Raji (cell line): ENCODE data around the gene SLC16A5.
A peak's percentile ranks its signal among the peaks of the same experiment; 100 is the strongest.

Source experiments
- POLR2A ChIP-seq: IDR thresholded peaks from 2 replicates; pipeline ENCODE4 v1.6.1; 2011; ENCODE audit warnings: low read depth, low read length, control low read depth; ENCODE audit not compliant: insufficient read depth

Gene SLC16A5

DNA sequence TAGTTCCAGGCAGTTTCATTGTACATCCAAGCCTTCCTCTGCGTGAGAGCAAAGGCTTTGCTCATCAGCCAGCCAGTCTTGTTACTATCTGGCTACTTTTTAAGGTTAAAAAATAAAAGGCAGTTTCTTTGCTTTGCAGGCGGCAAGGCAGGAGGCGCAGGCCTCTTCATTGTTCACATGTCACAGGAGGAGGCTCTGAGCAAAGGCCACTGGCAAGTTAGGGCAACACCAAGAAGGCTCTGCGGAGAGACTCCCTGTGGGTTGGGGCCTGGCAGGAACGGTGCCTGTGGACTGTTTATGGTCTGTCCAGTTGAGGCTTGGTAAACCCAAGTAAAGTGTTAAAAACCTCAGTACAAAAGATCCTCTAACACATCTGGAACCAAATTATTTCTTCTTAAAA lies 47.7 kb downstream of the SLC16A5 start:
- TF ChIP-seq POLR2A = no peak

DNA sequence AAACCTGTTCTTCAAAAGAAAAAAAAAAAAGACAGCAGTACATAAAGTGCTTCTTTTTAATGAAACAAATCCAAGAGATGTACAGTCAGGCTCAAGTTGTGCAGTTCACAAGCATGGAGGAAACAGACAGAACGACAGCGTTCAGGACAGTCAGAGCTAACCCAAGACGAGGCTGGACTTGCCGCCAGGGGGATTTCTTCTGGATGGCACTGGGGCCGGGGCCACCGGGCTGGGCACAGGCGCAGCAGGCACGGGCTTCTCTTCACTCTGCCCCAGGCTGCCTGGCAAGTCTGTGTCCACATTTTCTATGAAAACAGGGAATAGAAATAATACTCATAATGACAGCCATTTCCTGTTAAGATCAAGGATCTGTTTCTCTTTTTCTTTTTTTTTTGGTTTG lies 48.2 kb downstream of the SLC16A5 start:
- TF ChIP-seq POLR2A = no peak

DNA sequence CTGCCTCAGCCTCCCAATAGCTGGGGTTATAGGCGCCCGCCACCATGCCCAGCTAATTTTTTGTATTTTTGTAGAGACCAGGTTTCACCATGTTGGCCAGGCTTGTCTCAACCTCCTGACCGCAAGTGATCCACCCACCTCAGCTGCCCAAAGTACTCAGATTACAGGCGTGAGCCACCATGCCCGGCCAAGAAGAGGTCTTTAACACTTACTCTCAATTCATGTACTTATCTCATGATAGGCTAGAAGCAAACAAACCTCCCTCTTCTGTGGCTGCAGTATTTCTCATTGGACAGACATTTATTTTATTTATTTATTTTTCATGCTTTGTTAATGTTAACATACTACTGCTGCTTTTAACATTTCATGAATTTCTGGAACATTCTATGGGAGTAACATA lies 50.8 kb downstream of the SLC16A5 start:
- no peak for TF ChIP-seq POLR2A

DNA sequence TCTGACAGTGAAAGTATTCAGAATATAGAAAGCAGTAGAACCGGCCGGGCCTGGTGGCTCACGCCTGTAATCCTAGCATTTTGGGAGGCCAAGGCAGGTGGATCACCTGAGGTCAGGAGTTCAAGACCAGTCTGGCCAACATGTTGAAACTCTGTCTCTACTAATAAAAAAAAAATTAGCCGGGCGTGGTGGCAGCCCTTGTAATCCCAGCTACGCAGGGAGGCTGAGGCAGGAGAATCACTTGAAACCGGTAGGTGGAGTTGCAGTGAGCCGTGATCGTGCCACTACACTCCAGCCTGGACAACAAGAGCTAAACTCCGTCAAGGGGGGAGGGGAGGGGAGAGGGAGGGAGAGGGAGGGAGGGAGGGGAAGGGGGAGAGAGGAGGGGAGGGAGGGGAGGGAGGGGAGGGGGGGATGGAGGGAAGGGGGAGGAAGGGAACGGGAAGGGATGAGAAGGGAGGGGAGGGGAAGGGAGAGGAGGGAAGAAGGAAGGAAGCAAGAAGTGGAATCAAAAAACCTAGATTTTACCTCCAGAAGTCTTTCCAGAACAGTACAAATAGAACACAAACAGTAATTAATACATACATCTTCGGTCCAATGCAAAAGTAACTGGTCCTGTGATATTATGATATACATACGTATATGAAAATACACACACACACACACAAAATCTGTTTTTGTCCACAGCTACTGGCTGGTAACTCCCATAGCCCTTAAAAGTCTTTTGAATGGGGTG lies 54.6 kb downstream of the SLC16A5 start:
- no peak for TF ChIP-seq POLR2A

DNA sequence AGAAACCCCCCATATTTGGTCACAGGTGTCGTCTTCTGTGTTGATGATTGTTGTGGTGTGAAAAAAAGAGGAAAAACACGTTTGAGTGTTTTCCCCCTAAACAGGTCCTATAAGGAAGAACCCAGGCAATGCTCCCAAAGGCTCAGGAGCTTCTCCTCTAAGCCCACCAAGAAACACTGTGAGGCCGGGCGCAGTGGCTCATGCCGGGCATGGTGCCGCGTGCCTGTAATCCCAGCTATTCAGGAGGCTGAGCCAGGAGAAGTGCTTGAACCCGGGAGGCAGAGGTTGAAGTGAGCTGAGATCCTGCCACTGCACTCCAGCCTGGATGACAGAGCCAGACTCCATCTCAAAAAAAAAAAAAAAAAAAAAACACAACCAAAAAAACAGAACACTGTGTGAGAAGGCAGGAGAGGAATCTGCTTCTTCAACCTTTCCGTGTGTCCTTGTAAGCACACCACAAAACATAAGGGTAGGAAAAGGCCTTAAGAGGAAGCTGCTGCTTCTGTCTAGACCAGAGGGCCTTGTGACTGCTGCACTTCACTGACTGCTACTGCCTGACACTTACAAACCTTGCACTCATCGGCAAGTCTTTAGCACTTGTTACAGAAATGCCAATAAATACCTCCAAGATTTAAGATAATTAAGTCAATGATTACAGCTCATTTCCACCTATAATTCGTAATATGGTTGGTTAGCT lies 57.2 kb downstream of the SLC16A5 start:
- TF ChIP-seq POLR2A = no peak

DNA sequence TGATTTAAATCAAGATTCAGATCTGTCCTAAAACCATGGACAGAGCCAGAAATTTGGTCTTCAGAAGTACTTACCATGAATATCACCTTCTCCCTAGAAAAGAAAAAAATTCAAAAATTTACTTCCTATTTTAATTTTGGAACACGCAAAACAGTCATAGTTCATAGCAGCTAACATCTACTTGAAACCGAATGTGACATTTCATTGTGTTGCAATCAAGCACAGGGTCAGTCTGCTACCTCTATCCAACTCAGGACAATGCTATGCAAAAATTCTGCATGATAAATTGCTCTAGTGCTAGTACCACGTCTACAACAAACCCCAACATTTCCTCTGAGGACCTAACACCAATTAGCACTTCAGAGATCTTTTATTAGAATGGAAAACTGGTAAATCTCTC lies 58.8 kb downstream of the SLC16A5 start:
- no peak for TF ChIP-seq POLR2A

DNA sequence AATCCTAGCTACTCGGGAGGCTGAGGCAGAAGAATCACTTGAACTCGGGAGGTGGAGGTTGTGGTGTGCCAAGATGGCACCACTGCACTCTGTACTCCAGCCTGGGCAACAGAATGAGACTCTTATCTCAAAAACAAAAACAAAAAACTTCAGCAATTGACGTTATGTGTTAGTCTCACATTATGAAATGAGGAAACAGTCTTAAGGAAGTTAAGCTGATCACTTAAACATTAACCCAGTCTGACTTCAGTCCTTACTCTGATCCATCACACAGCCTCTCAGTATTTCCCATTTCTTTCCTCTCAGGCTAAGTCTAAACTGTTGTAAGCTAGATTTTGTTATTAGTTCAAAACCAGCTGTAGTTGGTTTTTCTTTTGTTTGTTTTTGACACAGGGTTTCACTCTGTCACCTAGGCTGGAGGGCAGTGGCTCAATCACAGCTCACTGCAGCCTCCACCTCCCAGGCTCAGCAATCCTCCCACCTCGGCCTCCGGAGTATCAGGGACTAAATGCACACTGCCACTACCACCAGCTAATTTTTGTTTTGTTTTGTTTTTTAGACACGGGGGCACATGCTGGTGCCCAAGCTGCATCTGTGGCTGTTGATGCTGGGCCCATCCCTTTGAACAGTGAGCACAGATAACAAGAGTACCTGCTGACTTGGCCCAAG lies 60.3 kb downstream of the SLC16A5 start:
- TF ChIP-seq POLR2A = no peak

DNA sequence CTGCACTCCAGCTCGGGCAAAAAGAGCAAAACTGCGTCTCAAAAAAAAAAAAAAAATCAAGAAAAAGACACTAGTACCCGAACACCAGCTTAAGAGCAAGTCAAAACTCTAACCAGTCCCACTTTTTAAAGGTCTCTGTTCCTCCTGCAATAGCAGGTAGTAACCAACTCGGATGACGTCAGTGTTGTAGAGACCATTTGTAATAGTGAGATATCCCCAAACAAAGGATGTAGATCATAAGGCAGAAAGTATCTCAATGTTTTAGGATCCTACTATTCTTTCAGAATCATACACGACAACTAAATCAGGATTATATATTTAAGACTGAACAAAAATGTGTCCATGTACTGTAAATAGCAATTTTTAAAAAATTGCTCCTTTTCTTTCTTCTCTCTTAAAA lies 64.2 kb downstream of the SLC16A5 start:
- no peak for TF ChIP-seq POLR2A

DNA sequence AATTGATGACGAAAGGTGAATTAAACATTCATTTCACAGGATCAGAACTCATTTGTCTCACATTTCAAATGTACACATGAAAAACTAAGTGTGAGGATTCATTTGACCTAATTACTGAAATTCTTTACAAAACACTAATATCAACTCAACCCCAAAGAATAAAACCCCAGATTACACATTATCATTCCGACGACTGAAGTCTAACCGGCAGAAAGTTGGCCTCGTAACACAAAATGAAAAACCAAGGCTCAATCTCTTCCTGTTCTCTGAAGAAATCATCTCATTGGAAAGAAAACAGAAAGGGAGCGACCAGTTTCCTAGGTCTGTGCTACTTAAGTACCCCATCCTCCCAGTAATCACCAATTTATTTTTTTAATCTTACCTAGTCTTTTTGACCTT lies 64.8 kb downstream of the SLC16A5 start:
- no peak for TF ChIP-seq POLR2A

DNA sequence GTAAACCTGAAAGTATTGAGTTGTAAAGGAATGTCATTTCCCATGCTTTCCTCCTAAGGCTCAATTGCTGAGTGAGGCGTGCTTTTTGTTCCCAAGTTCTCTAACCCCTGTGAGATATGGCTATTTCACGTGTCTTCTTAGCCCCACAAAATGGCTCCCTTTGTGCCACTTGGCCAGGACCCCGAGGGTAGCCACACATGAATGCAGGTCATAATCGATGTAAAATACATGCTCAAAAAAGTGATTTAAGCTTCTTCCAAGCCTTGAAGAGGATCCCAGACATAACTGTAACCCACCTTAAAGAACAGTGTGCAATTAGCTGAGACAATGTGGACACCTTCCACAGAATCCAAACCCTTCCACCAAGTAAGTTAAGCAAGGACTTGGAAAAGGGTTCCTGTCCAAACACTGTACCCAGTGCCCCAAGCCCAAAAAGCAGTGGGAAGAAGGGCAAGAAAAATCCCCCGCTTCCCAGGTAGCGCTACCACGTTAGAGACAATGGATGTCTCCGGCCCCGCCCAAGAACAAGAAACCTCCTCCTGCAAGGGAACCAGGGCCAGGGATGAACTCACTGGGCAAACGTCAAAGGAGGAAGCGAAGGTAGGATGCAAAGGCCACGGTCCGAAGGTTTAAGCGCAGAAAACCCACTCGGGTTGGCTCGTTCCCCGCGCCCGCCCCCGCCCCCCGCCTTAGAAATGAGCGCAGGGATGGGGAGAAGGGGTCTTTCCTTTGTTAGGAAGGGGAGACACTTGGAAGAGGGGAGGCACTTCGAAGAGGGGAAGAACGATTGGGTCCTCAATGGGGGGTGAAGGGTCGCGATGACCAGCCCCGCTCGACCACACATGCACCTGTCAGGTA lies 65.4 kb downstream of the SLC16A5 start:
- no peak; the same call in 1 of the 2 replicates for TF ChIP-seq POLR2A

DNA sequence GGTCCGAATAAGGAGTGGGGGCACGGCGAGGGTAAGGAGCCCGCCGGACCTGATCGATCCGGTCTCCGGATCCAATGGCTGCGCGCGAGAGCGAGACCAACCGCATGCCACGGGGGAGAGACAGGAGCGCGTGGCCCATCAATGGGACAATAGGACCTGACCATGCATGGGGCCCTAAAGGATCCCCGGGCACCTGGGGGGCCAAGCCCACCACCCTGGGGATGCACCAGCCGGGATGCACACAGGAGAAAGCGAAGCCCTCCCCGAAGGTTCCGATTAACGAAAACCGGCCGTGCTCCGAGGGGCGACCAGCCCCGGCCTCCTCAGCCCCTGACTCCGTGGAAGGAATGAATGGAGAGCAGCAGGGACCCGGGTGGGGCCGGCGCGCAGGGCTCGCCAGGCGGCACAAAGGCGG lies 66.0 kb downstream of the SLC16A5 start:
- no peak for TF ChIP-seq POLR2A

DNA sequence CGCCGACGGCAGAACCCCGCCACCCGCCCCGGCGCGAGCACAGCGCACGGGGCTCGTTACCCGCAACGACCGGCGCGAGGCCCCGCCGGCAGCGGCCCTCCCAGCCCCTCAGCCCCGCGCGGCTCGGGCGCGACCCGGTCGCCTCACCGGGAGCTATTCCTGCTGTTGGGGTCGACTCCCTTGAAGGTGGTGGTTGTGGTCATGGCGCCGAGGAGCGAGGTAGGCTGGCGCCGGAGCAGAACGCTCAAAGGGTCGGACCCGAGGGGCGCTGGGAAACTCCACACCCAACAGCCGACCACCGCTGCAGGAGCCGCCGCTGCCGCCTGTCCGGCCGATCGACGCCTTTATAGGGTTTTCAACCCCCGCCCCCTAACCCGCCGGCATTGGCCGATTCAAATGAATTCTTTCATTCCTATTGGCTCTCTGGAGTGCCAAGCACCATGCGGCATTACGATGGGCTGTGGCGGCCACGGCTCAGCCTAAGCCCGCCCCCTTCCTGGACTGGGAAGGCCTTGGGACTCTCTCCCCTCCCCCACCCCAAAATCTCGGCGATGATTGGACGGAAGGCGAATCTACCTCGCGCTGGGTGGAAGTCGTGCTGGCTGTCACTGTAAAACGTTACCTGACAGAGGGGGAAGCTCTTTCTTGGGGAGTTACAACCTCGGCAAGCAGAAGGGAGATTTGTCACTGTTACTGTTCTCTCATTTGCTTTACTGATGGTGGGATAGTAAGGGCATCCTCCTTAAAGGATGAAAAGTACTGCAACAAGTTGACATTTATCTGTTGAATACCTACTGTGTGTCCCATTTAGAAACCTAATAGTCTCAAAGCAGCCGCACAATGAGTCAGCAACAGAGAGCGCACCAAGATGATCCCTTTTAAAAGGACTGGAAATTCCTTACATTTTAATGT lies 66.7 kb downstream of the SLC16A5 start, which contains the start of gene JPT1:
JPT1 (minus strand) TSS at position 318 of the 912 bp plus-strand sequence; CDS start at position 203, 115 bp downstream.
- TF ChIP-seq POLR2A = peak; percentile 100

DNA sequence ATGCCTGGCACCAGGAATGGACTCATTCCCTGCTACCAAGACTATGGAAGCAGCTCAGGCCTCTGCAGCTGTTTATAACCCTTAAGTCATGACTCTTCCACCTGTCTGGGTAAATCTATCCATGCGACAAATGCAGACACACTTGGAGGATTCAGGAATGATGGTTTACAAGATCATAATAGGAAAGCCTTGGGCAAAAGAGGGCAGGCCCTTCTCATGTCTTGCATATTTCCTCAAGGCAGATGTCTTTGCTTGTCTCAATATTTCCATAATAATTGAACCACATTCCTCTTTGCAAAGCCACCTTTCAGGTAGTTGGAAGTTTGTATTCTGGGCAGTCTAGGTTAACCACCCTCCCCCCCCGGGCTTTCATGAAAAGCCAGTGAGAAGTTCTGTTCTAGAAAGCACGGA lies 67.4 kb downstream of the SLC16A5 start:
- no peak for TF ChIP-seq POLR2A
